HepG2 (cell line): ENCODE results near the gene PMM2. TPM values are rescaled to one million over a fixed set of nuclear protein-coding genes. Genes with fewer than 3 reads are reported as not detected.
A peak's percentile ranks its signal among the peaks of the same experiment; 100 is the strongest.

ENCODE experiments used
- ARNT2 ChIP-seq: sonication (generic); formaldehyde crosslinking; IDR thresholded peaks from 2 replicates; pipeline ENCODE4 v1.8.0; 2022; ENCODE audit warnings: mild to moderate bottlenecking, low read depth, missing genetic modification reagents, moderate library complexity
- BCL3 ChIP-seq: sonication (generic); formaldehyde crosslinking; IDR thresholded peaks from 2 replicates; pipeline ENCODE4 v1.5.1; 2020; ENCODE audit warnings: mild to moderate bottlenecking, missing genetic modification reagents, moderate library complexity
- BORCS8-MEF2B ChIP-seq: sonication (generic); formaldehyde crosslinking; IDR thresholded peaks from 2 replicates; pipeline ENCODE4 v1.8.0; 2022; ENCODE audit warnings: mild to moderate bottlenecking, missing genetic modification reagents
- ETS1 ChIP-seq: sonication (generic); formaldehyde crosslinking; IDR thresholded peaks from 2 replicates; pipeline ENCODE4 v1.4.0; 2020; ENCODE audit warnings: missing genetic modification reagents
- ETV5 ChIP-seq: IDR thresholded peaks from 2 replicates; pipeline ENCODE4 v1.6.1; 2018; ENCODE audit warnings: missing biosample characterization, missing genetic modification reagents, inconsistent platforms, borderline replicate concordance
- GTF3A ChIP-seq: sonication (generic); formaldehyde crosslinking; conservative IDR thresholded peaks from 2 replicates; pipeline ENCODE4 v1.4.0; 2020; ENCODE audit warnings: mild to moderate bottlenecking, missing genetic modification reagents
- GZF1 ChIP-seq: sonication (generic); formaldehyde crosslinking; IDR thresholded peaks from 2 replicates; pipeline ENCODE4 v1.5.1; 2020; ENCODE audit warnings: mild to moderate bottlenecking, missing genetic modification reagents
- HNRNPH1 ChIP-seq: fragments of 200-400 bp; formaldehyde crosslinking; optimal IDR thresholded peaks from 2 replicates; pipeline ENCODE3; 2017; ENCODE audit warnings: mild to moderate bottlenecking, low read depth, low read length
- IRF9 ChIP-seq: sonication (generic); formaldehyde crosslinking; IDR thresholded peaks from 2 replicates; pipeline ENCODE4 v1.8.0; 2022; ENCODE audit warnings: missing genetic modification reagents, mild to moderate bottlenecking, borderline replicate concordance
- KMT2B ChIP-seq: IDR thresholded peaks from 2 replicates; pipeline ENCODE4 v1.6.1; 2016; ENCODE audit warnings: missing genetic modification reagents, missing compliant biosample characterization
- POGZ ChIP-seq: sonication (generic); formaldehyde crosslinking; IDR thresholded peaks from 2 replicates; pipeline ENCODE4 v1.4.0; 2020; ENCODE audit warnings: mild to moderate bottlenecking, missing genetic modification reagents
- RARA ChIP-seq: IDR thresholded peaks from 2 replicates; pipeline ENCODE4 v1.6.1; 2016; ENCODE audit warnings: missing genetic modification reagents, missing compliant biosample characterization
- RFXANK ChIP-seq: IDR thresholded peaks from 2 replicates; pipeline ENCODE4 v1.6.1; 2016
- SKIL ChIP-seq: sonication (generic); formaldehyde crosslinking; IDR thresholded peaks from 2 replicates; pipeline ENCODE4 v1.8.0; 2022; ENCODE audit warnings: missing genetic modification reagents, mild to moderate bottlenecking, moderate library complexity, borderline replicate concordance
- TFAP4 ChIP-seq: sonication (generic); IDR thresholded peaks from 2 replicates; pipeline ENCODE4 v1.6.1; 2016; ENCODE audit warnings: low read depth, borderline replicate concordance
- ZNF251 ChIP-seq: sonication (generic); formaldehyde crosslinking; IDR thresholded peaks from 2 replicates; pipeline ENCODE4 v1.9.0; 2021; ENCODE audit warnings: mild to moderate bottlenecking, missing genetic modification reagents
- ZNF317 ChIP-seq: sonication (generic); formaldehyde crosslinking; IDR thresholded peaks from 2 replicates; pipeline ENCODE4 v1.5.0; 2020; ENCODE audit warnings: mild to moderate bottlenecking, missing genetic modification reagents
- ZNF431 ChIP-seq: sonication (generic); formaldehyde crosslinking; IDR thresholded peaks from 2 replicates; pipeline ENCODE4 v1.9.0; 2022; ENCODE audit warnings: missing genetic modification reagents, low read depth, mild to moderate bottlenecking, borderline replicate concordance
- ZNF432 ChIP-seq: sonication (generic); formaldehyde crosslinking; IDR thresholded peaks from 2 replicates; pipeline ENCODE4 v1.5.0; 2020; ENCODE audit warnings: missing genetic modification reagents, mild to moderate bottlenecking, borderline replicate concordance
- ZNF460 ChIP-seq: sonication (generic); formaldehyde crosslinking; IDR thresholded peaks from 2 replicates; pipeline ENCODE4 v1.5.1; 2020; ENCODE audit warnings: missing genetic modification reagents, mild to moderate bottlenecking, borderline replicate concordance
- ZNF543 ChIP-seq: sonication (generic); formaldehyde crosslinking; IDR thresholded peaks from 2 replicates; pipeline ENCODE4 v1.4.0; 2020; ENCODE audit warnings: mild to moderate bottlenecking, missing genetic modification reagents
- ZNF546 ChIP-seq: sonication (generic); formaldehyde crosslinking; conservative IDR thresholded peaks from 2 replicates; pipeline ENCODE4 v1.8.1; 2023; ENCODE audit warnings: mild to moderate bottlenecking, missing genetic modification reagents
- ZNF570 ChIP-seq: sonication (generic); formaldehyde crosslinking; IDR thresholded peaks from 2 replicates; pipeline ENCODE4 v1.4.0; 2020; ENCODE audit warnings: mild to moderate bottlenecking, missing genetic modification reagents, borderline replicate concordance
- ZNF878 ChIP-seq: sonication (generic); formaldehyde crosslinking; IDR thresholded peaks from 2 replicates; pipeline ENCODE4 v1.8.1; 2023; ENCODE audit warnings: mild to moderate bottlenecking, missing genetic modification reagents, moderate library complexity
- polyA plus RNA-seq, 8 experiments: library from polyadenylated mRNA; depleted of rRNA in 3 of 8; stranded (reverse) in 7 of 8; unstranded in 1 of 8; fragments of >200 nt; fragmentation: Illumina TruSeq in 4 of 8; extraction: Trizol in 4 of 8; gene quantifications; 2 replicates each; pipeline versions ENCODE4 v1.2.1 to v1.2.3, GENCODE V29; 2011 to 2016; ENCODE audit warnings: low read depth in 4 of 8, missing spikeins in 1 of 8, mixed read lengths in 1 of 8; ENCODE audit not compliant: insufficient read depth in 1 of 8
- total RNA-seq, 5 experiments: library from RNA; depleted of rRNA; stranded (reverse); fragments of >200 nt; fragmentation: Illumina TruSeq; extraction: Trizol; gene quantifications; 2 replicates each; pipeline ENCODE4 v1.2.3, GENCODE V29; 2016; ENCODE audit warnings: low read depth in 1 of 5

Gene PMM2
- total and polyA plus RNA-seq, 2 of the 13 experiments (the other 11 are each of a cell fraction or from before 2014, with no cell fraction given): 52.2 to 93.7 TPM

- TF ChIP-seq SKIL (CRISPR knock-in tag): 0 out of 2 replicates have a peak, but pooled peaks have one; percentile 6
- TF ChIP-seq KMT2B: peak; percentile 14; the same call in 1 of the 2 replicates
- TF ChIP-seq BCL3: 0 out of 2 replicates have a peak, but pooled peaks have one; percentile 51
- TF ChIP-seq ZNF251 (CRISPR knock-in tag): no peak
- peak; percentile 55; the same call in 1 of the 2 replicates for TF ChIP-seq ZNF543
- no peak for TF ChIP-seq ZNF432 (CRISPR knock-in tag)
- no peak for TF ChIP-seq ZNF431 (CRISPR knock-in tag)
- TF ChIP-seq ZNF546 (CRISPR knock-in tag): no peak
- TF ChIP-seq ZNF878 (CRISPR knock-in tag): peak; percentile 85; the same call in 1 of the 2 replicates
- TF ChIP-seq POGZ (CRISPR knock-in tag): no peak
- TF ChIP-seq ZNF317 (CRISPR knock-in tag): no peak; the same call in none of the 2 replicates
- no peak for TF ChIP-seq IRF9 (CRISPR knock-in tag)
- no peak for TF ChIP-seq HNRNPH1
- no peak for TF ChIP-seq RFXANK (CRISPR knock-in tag)
- TF ChIP-seq ETV5: no peak; the same call in 1 of the 2 replicates
- no peak for TF ChIP-seq ZNF460
- no peak; the same call in 1 of the 2 replicates for TF ChIP-seq ARNT2 (CRISPR knock-in tag)
- TF ChIP-seq ZNF570 (CRISPR knock-in tag): no peak
- TF ChIP-seq RARA: peak; percentile 55; the same call in 1 of the 2 replicates
- no peak for TF ChIP-seq GZF1 (CRISPR knock-in tag)
- TF ChIP-seq TFAP4: no peak
- TF ChIP-seq ETS1 (CRISPR knock-in tag): no peak
- TF ChIP-seq GTF3A (CRISPR knock-in tag): peak; percentile 78; the same call in 1 of the 2 replicates
- TF ChIP-seq BORCS8-MEF2B (CRISPR knock-in tag): no peak
Measured at GRCh38 chr16:8869212-8869987, 71.8 kb downstream of the PMM2 start (continued).
